IPS-18a (cell line): ENCODE measurements around the gene DERA.

Source experiments
- H3K27ac ChIP-seq: one replicate; pipeline ENCODE4 v1.5.1; 2013; ENCODE audit warnings: low read length
- H3K27me3 ChIP-seq: one replicate; pipeline ENCODE4 v1.6.1; 2013; ENCODE audit warnings: mild to moderate bottlenecking, low read length; ENCODE audit not compliant: control insufficient read depth, insufficient read depth
- H3K36me3 ChIP-seq: one replicate; pipeline ENCODE4 v1.6.1; 2013; ENCODE audit warnings: low read depth, low read length; ENCODE audit not compliant: control insufficient read depth
- H3K4me1 ChIP-seq: one replicate; pipeline ENCODE4 v1.6.1; 2013; ENCODE audit warnings: low read depth, low read length; ENCODE audit not compliant: control insufficient read depth
- H3K4me3 ChIP-seq: one replicate; pipeline ENCODE4 v1.5.1; 2013; ENCODE audit warnings: low read length
- H3K9ac ChIP-seq: one replicate; pipeline ENCODE4 v1.6.1; 2013; ENCODE audit warnings: mild to moderate bottlenecking, low read length, moderate library complexity
- H3K9me3 ChIP-seq: one replicate; pipeline ENCODE4 v1.6.1; 2013; ENCODE audit warnings: low read depth, low read length; ENCODE audit not compliant: control insufficient read depth

DERA gene

DNA sequence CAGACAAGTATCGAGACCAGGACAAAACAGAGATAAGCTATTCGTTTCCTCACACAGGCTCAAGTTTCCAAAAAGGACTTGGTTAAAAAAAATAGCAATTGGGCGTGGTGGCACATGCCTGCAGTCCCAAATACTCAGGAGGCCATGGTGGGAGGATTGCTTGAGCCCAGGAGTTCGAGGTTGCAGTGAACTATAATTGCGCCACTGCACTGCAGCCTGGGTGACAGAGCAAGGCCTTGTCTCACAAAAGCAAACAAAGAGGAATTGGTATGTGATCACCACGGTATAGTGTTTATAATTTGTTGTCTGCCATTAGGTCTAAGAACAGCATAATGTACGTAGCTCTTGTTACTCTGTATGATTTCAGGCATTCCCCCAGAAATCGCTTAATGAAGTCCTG, 175.3 kb downstream of the DERA start:
- no peak overlapping the region for H3K27ac ChIP-seq
- no peak overlapping the region for H3K4me3 ChIP-seq
- peaks cover 11% of the 10 kb centered on the region for H3K4me1 ChIP-seq
- H3K36me3 ChIP-seq: no peaks in the 10 kb centered on the region
- H3K9me3 ChIP-seq: no peaks in the 10 kb centered on the region
- H3K9ac ChIP-seq: no peak overlapping the region
- H3K27me3 ChIP-seq: no peaks in the 10 kb centered on the region

- Histone ChIP-seq H3K27ac (no peak overlapping the region), H3K9ac (no peak overlapping the region), H3K9me3 (no peaks in the 10 kb centered on the region), H3K4me1 (peaks cover 11% of the 10 kb centered on the region), H3K36me3 (no peaks in the 10 kb centered on the region), H3K4me3 (no peak overlapping the region), H3K27me3 (no peaks in the 10 kb centered on the region)
Observed at GRCh38 chr12:16086942-16087341, 175.8 kb downstream of the DERA start.
